ENCODE measurements around the gene VWA8. TPM values are rescaled to one million over a fixed set of nuclear protein-coding genes. Genes with fewer than 3 reads are reported as not detected.

The VWA8 gene
- total RNA-seq, 1 donor from 2014 or later: 15.8 TPM

DNA sequence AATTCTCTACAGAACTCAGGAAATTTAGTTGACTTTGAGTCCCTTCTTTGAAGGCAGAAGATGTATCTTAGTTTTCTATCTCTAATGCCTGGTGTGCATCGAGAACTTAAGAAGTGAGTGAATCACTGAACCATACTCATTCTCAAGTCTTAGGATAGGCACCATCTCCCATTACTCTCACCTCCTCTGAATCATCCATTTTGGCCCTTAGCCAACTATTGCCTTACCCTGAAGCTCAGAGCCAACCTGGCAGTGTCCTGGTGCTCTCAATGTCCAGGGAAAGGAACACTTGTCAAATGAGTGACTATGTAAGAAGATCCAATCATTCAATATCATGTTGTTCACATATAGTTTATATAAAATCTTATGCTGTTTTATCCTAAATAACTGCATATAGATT lies 357.0 kb downstream of the VWA8 start:
- TF ChIP-seq, protein P1, sequence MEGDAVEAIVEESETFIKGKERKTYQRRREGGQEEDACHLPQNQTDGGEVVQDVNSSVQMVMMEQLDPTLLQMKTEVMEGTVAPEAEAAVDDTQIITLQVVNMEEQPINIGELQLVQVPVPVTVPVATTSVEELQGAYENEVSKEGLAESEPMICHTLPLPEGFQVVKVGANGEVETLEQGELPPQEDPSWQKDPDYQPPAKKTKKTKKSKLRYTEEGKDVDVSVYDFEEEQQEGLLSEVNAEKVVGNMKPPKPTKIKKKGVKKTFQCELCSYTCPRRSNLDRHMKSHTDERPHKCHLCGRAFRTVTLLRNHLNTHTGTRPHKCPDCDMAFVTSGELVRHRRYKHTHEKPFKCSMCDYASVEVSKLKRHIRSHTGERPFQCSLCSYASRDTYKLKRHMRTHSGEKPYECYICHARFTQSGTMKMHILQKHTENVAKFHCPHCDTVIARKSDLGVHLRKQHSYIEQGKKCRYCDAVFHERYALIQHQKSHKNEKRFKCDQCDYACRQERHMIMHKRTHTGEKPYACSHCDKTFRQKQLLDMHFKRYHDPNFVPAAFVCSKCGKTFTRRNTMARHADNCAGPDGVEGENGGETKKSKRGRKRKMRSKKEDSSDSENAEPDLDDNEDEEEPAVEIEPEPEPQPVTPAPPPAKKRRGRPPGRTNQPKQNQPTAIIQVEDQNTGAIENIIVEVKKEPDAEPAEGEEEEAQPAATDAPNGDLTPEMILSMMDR (IDR thresholded peaks at IDR 0.05): no peak
- Mint-ChIP-seq H3K9me3 (ENCODE audit: unreplicated experiment) (no peaks in the 10 kb centered on the region), H3K4me3 (ENCODE audit: unreplicated experiment) (no peak overlapping the region), H3K4me1 (ENCODE audit: unreplicated experiment) (peaks cover 7% of the 10 kb centered on the region), H3K27ac (ENCODE audit: unreplicated experiment) (no peak overlapping the region), H3K27me3 (ENCODE audit: unreplicated experiment) (no peaks in the 10 kb centered on the region), H3K36me3 (ENCODE audit: unreplicated experiment) (peaks cover 26% of the 10 kb centered on the region)
- no peak for DNase-seq (ENCODE audit: extremely low spot score, unreplicated experiment)

DNA sequence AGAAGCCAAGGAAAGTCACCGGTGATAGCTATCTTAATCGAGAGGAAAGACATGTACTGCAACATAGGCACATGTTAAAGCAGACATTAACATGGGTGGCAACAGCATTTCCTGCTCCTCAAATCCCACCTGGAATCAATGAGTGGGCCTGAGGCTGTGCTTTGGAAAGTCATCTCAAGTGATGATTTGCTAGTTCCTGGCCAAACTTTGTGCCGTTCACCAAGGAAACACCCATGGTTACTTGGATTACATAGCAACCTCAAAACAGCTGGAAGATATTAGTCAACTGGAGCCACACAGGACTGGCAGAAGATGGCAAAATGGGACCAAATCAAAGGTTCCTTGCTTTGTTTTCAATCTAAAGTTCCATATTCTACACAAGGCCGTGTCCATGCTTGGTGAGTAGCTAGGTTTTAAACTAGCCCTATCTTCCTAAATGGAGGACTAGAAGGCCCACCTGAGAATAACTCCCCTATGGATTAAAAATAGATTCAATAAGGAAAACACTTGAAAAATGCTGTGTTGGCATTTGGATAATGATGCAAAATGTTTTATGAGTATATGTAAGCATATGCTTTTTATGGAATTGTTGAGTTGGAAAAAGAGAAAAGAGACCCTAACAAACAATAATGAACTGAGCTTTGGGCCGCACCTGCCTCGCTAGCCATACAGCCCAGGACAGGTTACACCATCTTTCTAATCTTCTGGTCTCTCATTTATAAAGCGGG lies 359.0 kb downstream of the VWA8 start:
- TF ChIP-seq, protein P1 (IDR thresholded peaks at IDR 0.05): no peak
- Mint-ChIP-seq H3K9me3 (ENCODE audit: unreplicated experiment) (no peaks in the 10 kb centered on the region), H3K27ac (ENCODE audit: unreplicated experiment) (no peak overlapping the region), H3K4me1 (ENCODE audit: unreplicated experiment) (no peaks in the 10 kb centered on the region), H3K27me3 (ENCODE audit: unreplicated experiment) (no peaks in the 10 kb centered on the region), H3K36me3 (ENCODE audit: unreplicated experiment) (peaks cover 26% of the 10 kb centered on the region), H3K4me3 (ENCODE audit: unreplicated experiment) (no peak overlapping the region)
- DNase-seq (ENCODE audit: extremely low spot score, unreplicated experiment): no peak

DNA sequence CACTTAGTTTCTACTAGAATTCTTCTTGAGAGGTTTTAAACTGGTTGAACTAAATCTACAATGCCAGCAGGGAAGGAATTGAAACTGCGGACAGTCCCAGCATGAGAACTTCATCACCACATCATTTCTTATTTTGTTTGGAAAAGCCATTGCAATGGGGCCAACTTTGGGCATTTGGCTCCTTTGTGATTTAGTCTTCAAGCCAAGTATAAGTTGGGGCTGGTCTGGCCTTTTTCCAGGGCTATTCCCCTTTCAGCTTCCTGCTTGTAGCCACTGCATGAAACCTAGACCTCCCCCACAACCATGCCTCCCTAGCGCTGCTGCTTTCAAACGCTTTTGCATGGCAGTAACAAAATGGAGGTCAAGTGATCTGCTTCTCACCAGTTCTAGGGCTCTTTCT lies 361.3 kb downstream of the VWA8 start:
- Mint-ChIP-seq H3K9me3 (ENCODE audit: unreplicated experiment) (no peaks in the 10 kb centered on the region), H3K36me3 (ENCODE audit: unreplicated experiment) (peaks cover 15% of the 10 kb centered on the region), H3K4me1 (ENCODE audit: unreplicated experiment) (peaks cover 16% of the 10 kb centered on the region), H3K27ac (ENCODE audit: unreplicated experiment) (no peak overlapping the region), H3K4me3 (ENCODE audit: unreplicated experiment) (no peak overlapping the region), H3K27me3 (ENCODE audit: unreplicated experiment) (no peaks in the 10 kb centered on the region)
- TF ChIP-seq, protein P1 (IDR thresholded peaks at IDR 0.05): no peak
- no peak for DNase-seq (ENCODE audit: extremely low spot score, unreplicated experiment)

DNA sequence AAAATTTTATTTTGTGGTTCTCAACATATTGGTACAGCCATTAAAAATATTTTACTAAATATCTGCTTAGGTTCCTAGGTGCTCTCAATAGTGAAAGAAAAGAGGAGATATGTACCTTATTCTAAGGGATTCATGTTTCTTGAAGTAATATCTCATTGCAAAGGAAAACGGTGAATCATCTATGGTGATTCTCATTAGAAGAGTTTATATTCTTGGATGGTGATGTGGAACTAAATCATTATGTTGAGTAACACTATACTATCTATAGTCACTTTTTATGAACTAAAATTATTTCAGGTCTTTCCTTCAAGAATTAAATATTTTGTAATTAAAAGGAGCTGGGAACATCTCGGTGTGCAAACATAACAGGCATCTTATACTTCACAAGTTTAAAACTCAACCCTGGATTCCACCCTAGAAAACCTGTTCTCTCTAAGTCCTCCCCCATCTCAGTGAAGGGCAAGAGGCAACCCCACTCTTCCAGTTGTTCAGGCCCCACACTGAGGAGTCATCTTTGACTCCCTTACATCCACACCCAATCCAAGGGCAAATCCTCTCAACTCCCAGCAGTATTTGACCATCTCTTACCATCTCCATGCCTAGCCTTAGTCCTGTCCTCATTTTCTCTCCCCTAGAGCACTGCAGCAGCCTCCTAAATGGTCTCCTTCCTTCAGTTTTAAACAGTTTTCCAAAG lies 363.4 kb downstream of the VWA8 start:
- Mint-ChIP-seq H3K9me3 (ENCODE audit: unreplicated experiment) (no peaks in the 10 kb centered on the region), H3K4me1 (ENCODE audit: unreplicated experiment) (peaks cover 19% of the 10 kb centered on the region), H3K27me3 (ENCODE audit: unreplicated experiment) (no peaks in the 10 kb centered on the region), H3K27ac (ENCODE audit: unreplicated experiment) (no peak overlapping the region), H3K4me3 (ENCODE audit: unreplicated experiment) (no peak overlapping the region), H3K36me3 (ENCODE audit: unreplicated experiment) (peaks cover 7% of the 10 kb centered on the region)
- no peak for DNase-seq (ENCODE audit: extremely low spot score, unreplicated experiment)
- TF ChIP-seq, protein P1 (IDR thresholded peaks at IDR 0.05): no peak

DNA sequence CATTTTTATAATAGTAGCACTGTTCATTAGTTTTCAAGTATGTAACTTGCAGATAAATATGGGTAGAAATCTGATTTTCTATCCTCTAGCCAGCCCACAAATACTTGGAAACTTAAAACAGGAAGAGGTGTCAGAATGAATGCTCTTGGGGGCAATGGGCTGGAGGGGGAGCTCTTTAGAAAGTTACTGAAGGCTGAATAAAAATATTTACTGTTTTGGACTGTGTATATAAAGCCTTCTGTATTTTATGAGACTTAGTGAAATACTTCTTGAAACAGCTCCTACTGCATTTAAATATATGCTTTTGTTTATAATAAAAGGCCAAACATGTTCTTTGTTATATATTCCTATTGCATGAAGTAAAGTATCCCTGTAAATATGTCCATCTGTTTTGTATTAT lies 364.7 kb downstream of the VWA8 start:
- no peak for DNase-seq (ENCODE audit: extremely low spot score, unreplicated experiment)
- no peaks in the 10 kb centered on the region for H3K9me3 Mint-ChIP-seq (ENCODE audit: unreplicated experiment)
- peaks cover 19% of the 10 kb centered on the region for H3K4me1 Mint-ChIP-seq (ENCODE audit: unreplicated experiment)
- no peak overlapping the region for H3K27ac Mint-ChIP-seq (ENCODE audit: unreplicated experiment)
- H3K4me3 Mint-ChIP-seq (ENCODE audit: unreplicated experiment): no peak overlapping the region
- no peaks in the 10 kb centered on the region for H3K27me3 Mint-ChIP-seq (ENCODE audit: unreplicated experiment)
- peaks cover 6% of the 10 kb centered on the region for H3K36me3 Mint-ChIP-seq (ENCODE audit: unreplicated experiment)
- TF ChIP-seq, protein P1 (IDR thresholded peaks at IDR 0.05): peak; percentile 24
